ENCODE data around the gene LMOD2. TPM values are rescaled to one million over a fixed set of nuclear protein-coding genes. Genes with fewer than 3 reads are reported as not detected.

Gene LMOD2
- total RNA-seq, 1 experiment from 2014 or later = not detected

DNA sequence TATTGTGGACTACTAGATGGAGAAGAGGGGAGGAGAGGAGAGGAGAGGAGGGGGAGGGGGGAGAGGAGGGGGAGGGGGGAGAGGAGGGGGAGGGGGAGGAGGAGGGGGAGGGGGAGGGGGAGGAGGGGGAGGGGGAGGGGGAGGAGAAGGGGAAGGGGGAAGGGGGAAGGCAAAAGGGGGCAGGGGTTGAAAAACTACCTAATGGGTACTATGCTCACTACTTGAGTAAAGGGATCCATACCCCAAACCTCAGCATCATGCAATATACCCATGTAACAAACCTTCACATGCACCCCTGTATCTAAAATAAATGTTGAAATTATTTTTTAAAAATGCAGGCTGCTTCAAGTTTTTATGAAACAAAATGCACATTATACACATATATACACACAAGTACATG lies 15.1 kb upstream of the LMOD2 start:
- CTCF ChIA-PET = no interaction called here
- no TSS peak for BruUV-seq (replicated peaks)
- Histone ChIP-seq H3K27ac (ENCODE audit: low read length) (no peak overlapping the region), H3K4me1 (ENCODE audit: control insufficient read depth, insufficient read depth, low read length) (no peaks in the 10 kb centered on the region), H3K4me3 (ENCODE audit: low read depth in 2 of 2, low read length in 2 of 2) (no peak overlapping the region), H3K27me3 (ENCODE audit: control insufficient read depth, insufficient read depth, low read length) (peaks cover 31% of the 10 kb centered on the region), H3K36me3 (ENCODE audit: control insufficient read depth, insufficient read depth, low read length) (no peaks in the 10 kb centered on the region), H3K9me3 (ENCODE audit: control insufficient read depth, insufficient read depth, low read depth, low read length) (no peaks in the 10 kb centered on the region)
- in situ Hi-C loops (cut with HindIII; ENCODE audit: low pct_unique_long_range_greater_than_20kb, low sequenced_read_pairs) (no loop called here), intact Hi-C loops (cut with micrococcal nuclease; ENCODE audit: unreplicated experiment) (no loop called here)
- no peak for ATAC-seq
- TF ChIP-seq POLR2AphosphoS5 (IDR thresholded peaks at IDR 0.05; ENCODE audit: low read depth, low read length) (no peak), TCF7L2 (IDR thresholded peaks at IDR 0.05; ENCODE audit: low read depth, low read length) (no peak), SIN3A (IDR thresholded peaks at IDR 0.05; ENCODE audit: borderline replicate concordance, insufficient read depth, low read depth, low read length) (no peak)
- TF ChIP-seq, protein P1, sequence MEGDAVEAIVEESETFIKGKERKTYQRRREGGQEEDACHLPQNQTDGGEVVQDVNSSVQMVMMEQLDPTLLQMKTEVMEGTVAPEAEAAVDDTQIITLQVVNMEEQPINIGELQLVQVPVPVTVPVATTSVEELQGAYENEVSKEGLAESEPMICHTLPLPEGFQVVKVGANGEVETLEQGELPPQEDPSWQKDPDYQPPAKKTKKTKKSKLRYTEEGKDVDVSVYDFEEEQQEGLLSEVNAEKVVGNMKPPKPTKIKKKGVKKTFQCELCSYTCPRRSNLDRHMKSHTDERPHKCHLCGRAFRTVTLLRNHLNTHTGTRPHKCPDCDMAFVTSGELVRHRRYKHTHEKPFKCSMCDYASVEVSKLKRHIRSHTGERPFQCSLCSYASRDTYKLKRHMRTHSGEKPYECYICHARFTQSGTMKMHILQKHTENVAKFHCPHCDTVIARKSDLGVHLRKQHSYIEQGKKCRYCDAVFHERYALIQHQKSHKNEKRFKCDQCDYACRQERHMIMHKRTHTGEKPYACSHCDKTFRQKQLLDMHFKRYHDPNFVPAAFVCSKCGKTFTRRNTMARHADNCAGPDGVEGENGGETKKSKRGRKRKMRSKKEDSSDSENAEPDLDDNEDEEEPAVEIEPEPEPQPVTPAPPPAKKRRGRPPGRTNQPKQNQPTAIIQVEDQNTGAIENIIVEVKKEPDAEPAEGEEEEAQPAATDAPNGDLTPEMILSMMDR (IDR thresholded peaks at IDR 0.05) = no peak
- TF ChIP-seq, protein P2, sequence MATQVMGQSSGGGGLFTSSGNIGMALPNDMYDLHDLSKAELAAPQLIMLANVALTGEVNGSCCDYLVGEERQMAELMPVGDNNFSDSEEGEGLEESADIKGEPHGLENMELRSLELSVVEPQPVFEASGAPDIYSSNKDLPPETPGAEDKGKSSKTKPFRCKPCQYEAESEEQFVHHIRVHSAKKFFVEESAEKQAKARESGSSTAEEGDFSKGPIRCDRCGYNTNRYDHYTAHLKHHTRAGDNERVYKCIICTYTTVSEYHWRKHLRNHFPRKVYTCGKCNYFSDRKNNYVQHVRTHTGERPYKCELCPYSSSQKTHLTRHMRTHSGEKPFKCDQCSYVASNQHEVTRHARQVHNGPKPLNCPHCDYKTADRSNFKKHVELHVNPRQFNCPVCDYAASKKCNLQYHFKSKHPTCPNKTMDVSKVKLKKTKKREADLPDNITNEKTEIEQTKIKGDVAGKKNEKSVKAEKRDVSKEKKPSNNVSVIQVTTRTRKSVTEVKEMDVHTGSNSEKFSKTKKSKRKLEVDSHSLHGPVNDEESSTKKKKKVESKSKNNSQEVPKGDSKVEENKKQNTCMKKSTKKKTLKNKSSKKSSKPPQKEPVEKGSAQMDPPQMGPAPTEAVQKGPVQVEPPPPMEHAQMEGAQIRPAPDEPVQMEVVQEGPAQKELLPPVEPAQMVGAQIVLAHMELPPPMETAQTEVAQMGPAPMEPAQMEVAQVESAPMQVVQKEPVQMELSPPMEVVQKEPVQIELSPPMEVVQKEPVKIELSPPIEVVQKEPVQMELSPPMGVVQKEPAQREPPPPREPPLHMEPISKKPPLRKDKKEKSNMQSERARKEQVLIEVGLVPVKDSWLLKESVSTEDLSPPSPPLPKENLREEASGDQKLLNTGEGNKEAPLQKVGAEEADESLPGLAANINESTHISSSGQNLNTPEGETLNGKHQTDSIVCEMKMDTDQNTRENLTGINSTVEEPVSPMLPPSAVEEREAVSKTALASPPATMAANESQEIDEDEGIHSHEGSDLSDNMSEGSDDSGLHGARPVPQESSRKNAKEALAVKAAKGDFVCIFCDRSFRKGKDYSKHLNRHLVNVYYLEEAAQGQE (IDR thresholded peaks at IDR 0.05; ENCODE audit: insufficient read depth in 1 of 2, low read depth in 2 of 2, low read length in 1 of 2) = no peak
- POLR2A ChIA-PET = no interaction called here
- no peak for DNase-seq (ENCODE audit: low read depth, low spot score)

DNA sequence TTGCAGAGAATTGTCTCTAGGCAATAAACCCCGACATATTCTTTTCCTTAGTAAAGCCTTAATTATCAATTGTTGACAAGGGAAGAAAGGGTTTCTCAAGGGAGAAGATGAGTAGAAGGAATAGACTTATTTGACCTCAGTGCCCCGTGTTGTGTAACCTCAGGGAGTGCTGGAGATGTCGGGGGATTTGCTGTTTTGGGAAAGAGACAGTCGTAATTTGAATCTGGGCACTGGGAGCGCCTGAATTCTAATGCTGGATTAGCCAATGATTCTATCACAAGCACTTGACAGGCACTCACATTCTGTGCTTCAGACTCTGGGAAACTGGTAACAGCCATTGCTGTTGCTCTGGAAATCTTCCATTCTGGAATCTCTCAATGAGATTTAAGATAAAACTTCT lies 13.8 kb upstream of the LMOD2 start:
- intact Hi-C loops (cut with micrococcal nuclease; ENCODE audit: unreplicated experiment) = no loop called here
- Histone ChIP-seq H3K27me3 (ENCODE audit: control insufficient read depth, insufficient read depth, low read length) (peaks cover 31% of the 10 kb centered on the region), H3K36me3 (ENCODE audit: control insufficient read depth, insufficient read depth, low read length) (no peaks in the 10 kb centered on the region), H3K4me3 (ENCODE audit: low read depth in 2 of 2, low read length in 2 of 2) (no peak overlapping the region), H3K9me3 (ENCODE audit: control insufficient read depth, insufficient read depth, low read depth, low read length) (no peaks in the 10 kb centered on the region), H3K4me1 (ENCODE audit: control insufficient read depth, insufficient read depth, low read length) (no peaks in the 10 kb centered on the region), H3K27ac (ENCODE audit: low read length) (no peak overlapping the region)
- ChIA-PET POLR2A (no interaction called here), CTCF (no interaction called here)
- BruUV-seq (replicated peaks) = no TSS peak
- in situ Hi-C loops (cut with HindIII; ENCODE audit: low pct_unique_long_range_greater_than_20kb, low sequenced_read_pairs) = no loop called here
- TF ChIP-seq TCF7L2 (IDR thresholded peaks at IDR 0.05; ENCODE audit: low read depth, low read length) = no peak
- no peak for TF ChIP-seq SIN3A (IDR thresholded peaks at IDR 0.05; ENCODE audit: borderline replicate concordance, insufficient read depth, low read depth, low read length)
- TF ChIP-seq, protein P1 (IDR thresholded peaks at IDR 0.05) = no peak
- TF ChIP-seq, protein P2 (IDR thresholded peaks at IDR 0.05; ENCODE audit: insufficient read depth in 1 of 2, low read depth in 2 of 2, low read length in 1 of 2) = no peak
- TF ChIP-seq POLR2AphosphoS5 (IDR thresholded peaks at IDR 0.05; ENCODE audit: low read depth, low read length) = no peak
- DNase-seq (ENCODE audit: low read depth, low spot score) (no peak), ATAC-seq (no peak)

Measured in Panc1 (cell line).